KMS-11 (cell line): Measurements from ENCODE around the gene XRCC6.

ENCODE experiments used
- H2AFZ ChIP-seq: fragments of 200-600 bp; sonication (generic); 2 replicates; pipeline ENCODE4 v1.6.1; 2016; ENCODE audit warnings: antibody characterized with exemption, mixed run types, low read depth
- H3K27ac ChIP-seq: fragments of 200-600 bp; sonication (generic); 2 replicates; pipeline ENCODE4 v1.6.1; 2016; ENCODE audit warnings: mild to moderate bottlenecking, mixed run types
- H3K27me3 ChIP-seq: fragments of 200-600 bp; sonication (generic); 2 replicates; pipeline ENCODE4 v1.6.1; 2017; ENCODE audit warnings: mild to moderate bottlenecking, low read depth, mixed run types, moderate library complexity; ENCODE audit not compliant: insufficient read depth
- H3K36me3 ChIP-seq: fragments of 200-600 bp; sonication (generic); 2 replicates; pipeline ENCODE4 v1.6.1; 2017; ENCODE audit warnings: mild to moderate bottlenecking, mixed run types; ENCODE audit not compliant: insufficient read depth
- H3K4me1 ChIP-seq: fragments of 200-600 bp; sonication (generic); 2 replicates; pipeline ENCODE4 v1.6.1; 2016; ENCODE audit warnings: mild to moderate bottlenecking, low read depth, mixed run types; ENCODE audit not compliant: poor library complexity, severe bottlenecking
- H3K4me2 ChIP-seq: fragments of 200-600 bp; sonication (generic); 2 replicates; pipeline ENCODE4 v1.7.0; 2016; ENCODE audit warnings: mild to moderate bottlenecking, mixed run types
- H3K4me3 ChIP-seq: fragments of 200-600 bp; sonication (generic); IDR thresholded peaks from 2 replicates; pipeline ENCODE4 v1.6.1; 2017; ENCODE audit warnings: low read depth, low read length, mixed read lengths; ENCODE audit not compliant: insufficient read depth
- H3K79me2 ChIP-seq: fragments of 200-600 bp; sonication (generic); 2 replicates; pipeline ENCODE4 v1.6.1; 2016; ENCODE audit warnings: low read depth, mixed run types; ENCODE audit not compliant: insufficient read depth
- H3K9ac ChIP-seq: fragments of 200-600 bp; sonication (generic); 2 replicates; pipeline ENCODE4 v1.6.1; 2016; ENCODE audit warnings: mild to moderate bottlenecking, mixed run types
- H4K20me1 ChIP-seq: fragments of 200-600 bp; sonication (generic); 2 replicates; pipeline ENCODE4 v1.6.1; 2016; ENCODE audit warnings: mild to moderate bottlenecking, mixed run types; ENCODE audit not compliant: insufficient read depth
- CTCF ChIP-seq: fragments of 200-600 bp; sonication (generic); conservative IDR thresholded peaks from 2 replicates; pipeline ENCODE4 v1.6.1; 2017; ENCODE audit warnings: low read depth, mild to moderate bottlenecking, antibody characterized with exemption, low read length, moderate library complexity, mixed read lengths

Gene XRCC6

GRCh38 chr22:41687901-41688364 lies 66.8 kb downstream of the XRCC6 start:
- no peaks in the 10 kb centered on the region; the same call in none of the 2 replicates for H4K20me1 ChIP-seq
- peak overlapping the region; percentile 92; the same call in 1 of the 2 replicates for H2AFZ ChIP-seq
- no peak overlapping the region for H3K4me3 ChIP-seq
- peaks cover 9% of the 10 kb centered on the region for H3K4me1 ChIP-seq
- no peaks in the 10 kb centered on the region for H3K36me3 ChIP-seq
- H3K4me2 ChIP-seq = peak overlapping the region; percentile 71
- H3K27ac ChIP-seq = peak overlapping the region; percentile 97
- H3K79me2 ChIP-seq = peaks cover 56% of the 10 kb centered on the region
- H3K27me3 ChIP-seq = no peaks in the 10 kb centered on the region
- peak overlapping the region; percentile 97 for H3K9ac ChIP-seq
- TF ChIP-seq CTCF = no peak

- Histone ChIP-seq H2AFZ (peak within 1 kb of the TSS; percentile 92), H4K20me1 (no peaks in the 10 kb centered on the region; the same call in none of the 2 replicates), H3K27me3 (no peaks in the 10 kb centered on the region)
Measured at GRCh38 chr22:41688365-41689211, 67.5 kb downstream of the XRCC6 start, which contains the start of gene SNU13. SNU13 (minus strand) TSS chr22:41688867; CDS start chr22:41688796, 71 bp downstream.

GRCh38 chr22:41690476-41690875 lies 69.4 kb downstream of the XRCC6 start:
- TF ChIP-seq CTCF = no peak
- Histone ChIP-seq H3K36me3 (no peaks in the 10 kb centered on the region), H2AFZ (no peak overlapping the region), H3K79me2 (peaks cover 31% of the 10 kb centered on the region), H4K20me1 (no peaks in the 10 kb centered on the region; the same call in 1 of the 2 replicates), H3K27me3 (no peaks in the 10 kb centered on the region), H3K4me1 (peaks cover 9% of the 10 kb centered on the region), H3K9ac (no peak overlapping the region), H3K4me3 (no peak overlapping the region), H3K4me2 (no peak overlapping the region), H3K27ac (no peak overlapping the region)

More at GRCh38 chr22:41688365-41689211, 67.5 kb downstream of the XRCC6 start, which contains the start of gene SNU13:
- peak within 1 kb of the TSS; percentile 97 for H3K27ac ChIP-seq
- H3K4me3 ChIP-seq = no peak within 1 kb of the TSS
- H3K4me1 ChIP-seq = peaks cover 9% of the 10 kb centered on the region
- H3K4me2 ChIP-seq = peak within 1 kb of the TSS; percentile 71
- peak within 1 kb of the TSS; percentile 97 for H3K9ac ChIP-seq
- no peaks in the 10 kb centered on the region for H3K36me3 ChIP-seq
- peaks cover 50% of the 10 kb centered on the region for H3K79me2 ChIP-seq
- no peak for TF ChIP-seq CTCF

- no peak for TF ChIP-seq CTCF
- H3K9ac ChIP-seq = no peak overlapping the region
Measured at GRCh38 chr22:41695211-41695610, 74.1 kb downstream of the XRCC6 start.

More at GRCh38 chr22:41695211-41695610, 74.1 kb downstream of the XRCC6 start:
- no peak overlapping the region for H3K4me3 ChIP-seq
- no peaks in the 10 kb centered on the region for H3K36me3 ChIP-seq
- H3K4me2 ChIP-seq = no peak overlapping the region
- H3K79me2 ChIP-seq = no peaks in the 10 kb centered on the region
- no peak overlapping the region for H3K27ac ChIP-seq
- H2AFZ ChIP-seq = no peak overlapping the region
- H3K27me3 ChIP-seq = no peaks in the 10 kb centered on the region
- H3K4me1 ChIP-seq = peaks cover 11% of the 10 kb centered on the region
- no peaks in the 10 kb centered on the region for H4K20me1 ChIP-seq
